GM08714 (cell line): ENCODE measurements around the gene CCDC117.
"Not testable (repeated sequence)": the region's sequence is repeated elsewhere in the genome, so short reads cannot be mapped to it uniquely, and the experiment has no call there.

Experiments
- H3K4me3 ChIP-seq: fragments of 200-500 bp; sonication (Bioruptor generic); 2 replicates; pipeline ENCODE4 v1.5.1; 2014; ENCODE audit warnings: mild to moderate bottlenecking, low read length, inconsistent platforms
- ZNF274 ChIP-seq: IDR thresholded peaks from 2 replicates; pipeline ENCODE4 v1.6.1; 2012; ENCODE audit warnings: mild to moderate bottlenecking, low read depth, low read length

Gene CCDC117, protein sequence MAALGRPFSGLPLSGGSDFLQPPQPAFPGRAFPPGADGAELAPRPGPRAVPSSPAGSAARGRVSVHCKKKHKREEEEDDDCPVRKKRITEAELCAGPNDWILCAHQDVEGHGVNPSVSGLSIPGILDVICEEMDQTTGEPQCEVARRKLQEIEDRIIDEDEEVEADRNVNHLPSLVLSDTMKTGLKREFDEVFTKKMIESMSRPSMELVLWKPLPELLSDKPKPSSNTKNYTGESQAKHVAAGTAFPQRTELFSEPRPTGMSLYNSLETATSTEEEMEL

GRCh38 chr22:28772633-28773460, at the start of gene CCDC117:
Gene CCDC117, plus strand, starts transcription at chr22:28772695. Its CDS starts 155 bp downstream, at chr22:28772850.
- TF ChIP-seq ZNF274 = no peak
- H3K4me3 ChIP-seq = peak within 1 kb of the TSS; percentile 99

DNA sequence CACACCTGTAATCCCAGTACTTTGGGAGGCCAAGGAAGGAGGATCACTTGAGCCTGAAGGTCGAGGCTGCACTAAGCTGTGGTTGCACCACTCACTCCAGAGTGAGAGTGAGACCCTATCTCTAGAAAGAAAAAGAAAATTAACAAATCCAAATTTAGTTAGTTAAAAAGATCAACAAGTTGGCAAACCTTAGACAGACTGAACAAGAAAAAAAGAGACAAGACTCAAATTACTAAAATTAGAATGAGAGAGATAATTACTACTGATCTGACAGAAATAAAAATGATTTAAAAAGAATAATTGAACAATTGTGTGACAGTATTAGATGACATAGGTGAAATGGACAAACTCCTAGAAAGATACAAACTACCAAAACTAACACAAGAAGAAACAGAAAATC, 44.5 kb upstream of the CCDC117 start:
- no peak overlapping the region for H3K4me3 ChIP-seq
- no peak for TF ChIP-seq ZNF274

DNA sequence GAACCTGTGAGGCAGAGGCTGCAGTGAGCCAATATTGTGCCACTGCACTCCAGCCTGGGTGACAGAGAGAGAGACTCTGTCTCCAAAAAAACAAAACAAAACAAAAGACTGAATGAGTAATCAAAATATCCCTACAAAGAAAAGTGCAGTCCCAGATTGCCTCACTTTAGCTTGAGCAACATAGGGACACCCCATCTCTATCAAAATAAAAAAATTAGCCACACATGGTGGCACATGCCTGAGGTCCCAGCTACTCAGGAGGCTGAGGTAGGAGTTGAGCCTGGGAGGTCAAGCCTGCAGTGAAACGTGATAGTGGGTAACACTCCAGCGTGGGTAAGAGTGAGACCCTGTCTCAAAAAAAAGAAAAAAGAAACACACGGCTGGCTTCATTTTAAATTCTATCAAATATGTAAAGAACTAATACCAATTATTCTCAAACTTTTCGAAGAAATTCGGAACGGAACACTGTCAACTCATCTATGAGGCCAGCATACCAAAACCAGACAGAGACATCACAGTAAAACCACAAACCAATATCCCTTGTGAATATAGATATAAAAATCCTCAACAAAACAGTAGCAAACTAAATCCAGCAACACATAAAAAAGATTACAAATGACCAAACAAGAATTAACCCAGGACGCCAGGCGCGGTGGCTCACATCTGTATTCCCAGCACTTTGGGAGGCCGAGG, 43.7 kb upstream of the CCDC117 start:
- no peak overlapping the region for H3K4me3 ChIP-seq
- no peak for TF ChIP-seq ZNF274

GRCh38 chr22:28730179-28730578, 42.3 kb upstream of the CCDC117 start:
- no peak for TF ChIP-seq ZNF274
- H3K4me3 ChIP-seq = no peak overlapping the region

DNA sequence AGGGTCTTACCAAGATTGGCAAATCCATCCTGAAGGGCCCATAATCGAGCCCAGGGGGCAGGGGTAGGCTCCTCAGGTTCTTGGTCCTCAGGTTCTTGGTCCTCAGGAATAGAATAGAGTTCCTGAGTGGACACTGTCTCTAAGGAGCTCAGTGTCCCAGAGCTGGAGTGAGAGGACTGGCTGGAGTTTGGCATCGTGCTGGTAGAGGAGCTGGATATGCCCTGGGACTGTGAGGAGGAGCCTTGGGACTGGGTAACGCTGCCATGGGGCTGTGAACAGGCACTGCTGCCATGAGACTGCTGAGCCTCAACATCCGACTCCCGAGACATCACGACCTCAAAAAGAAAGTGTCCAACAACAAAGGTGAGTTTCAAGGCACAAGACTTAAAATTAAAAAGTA, 38.1 kb upstream of the CCDC117 start:
- H3K4me3 ChIP-seq = no peak overlapping the region
- no peak for TF ChIP-seq ZNF274

GRCh38 chr22:28736301-28737155, 36.0 kb upstream of the CCDC117 start:
- no peak for TF ChIP-seq ZNF274
- no peak overlapping the region for H3K4me3 ChIP-seq

- H3K4me3 ChIP-seq = no peak overlapping the region
- TF ChIP-seq ZNF274 = no peak
Measured at GRCh38 chr22:28737701-28738100, 34.8 kb upstream of the CCDC117 start.

GRCh38 chr22:28738876-28739275, 33.6 kb upstream of the CCDC117 start:
- not testable (repeated sequence) for H3K4me3 ChIP-seq

DNA sequence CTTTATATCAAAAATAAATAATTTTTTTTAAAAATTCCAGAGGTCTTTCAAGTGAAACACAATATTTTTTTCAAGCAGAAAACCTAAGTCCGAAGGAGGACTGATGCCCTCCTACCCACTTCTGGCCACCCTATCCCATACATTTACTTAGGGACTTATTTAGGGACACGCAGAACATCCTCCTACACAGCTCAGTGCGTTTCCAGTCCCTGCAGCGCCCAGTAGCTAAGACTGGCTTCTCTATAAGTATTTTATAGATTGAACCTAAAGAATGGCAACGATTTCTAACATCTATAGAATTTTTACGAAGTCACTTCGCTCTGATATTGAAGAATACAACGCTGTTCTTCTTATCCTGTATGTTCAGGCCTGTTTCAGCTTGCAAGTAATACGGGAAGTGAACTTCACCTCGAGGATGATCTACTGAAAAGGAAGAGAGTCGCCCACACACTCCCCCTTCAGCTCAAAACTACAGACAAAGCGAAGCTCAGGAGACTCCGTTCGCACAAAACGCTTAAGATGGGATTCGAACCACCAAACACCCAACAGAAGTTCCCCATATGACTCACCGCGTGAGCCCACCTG, 31.2 kb upstream of the CCDC117 start:
- no peak for TF ChIP-seq ZNF274
- H3K4me3 ChIP-seq = peak overlapping the region; percentile 84

DNA sequence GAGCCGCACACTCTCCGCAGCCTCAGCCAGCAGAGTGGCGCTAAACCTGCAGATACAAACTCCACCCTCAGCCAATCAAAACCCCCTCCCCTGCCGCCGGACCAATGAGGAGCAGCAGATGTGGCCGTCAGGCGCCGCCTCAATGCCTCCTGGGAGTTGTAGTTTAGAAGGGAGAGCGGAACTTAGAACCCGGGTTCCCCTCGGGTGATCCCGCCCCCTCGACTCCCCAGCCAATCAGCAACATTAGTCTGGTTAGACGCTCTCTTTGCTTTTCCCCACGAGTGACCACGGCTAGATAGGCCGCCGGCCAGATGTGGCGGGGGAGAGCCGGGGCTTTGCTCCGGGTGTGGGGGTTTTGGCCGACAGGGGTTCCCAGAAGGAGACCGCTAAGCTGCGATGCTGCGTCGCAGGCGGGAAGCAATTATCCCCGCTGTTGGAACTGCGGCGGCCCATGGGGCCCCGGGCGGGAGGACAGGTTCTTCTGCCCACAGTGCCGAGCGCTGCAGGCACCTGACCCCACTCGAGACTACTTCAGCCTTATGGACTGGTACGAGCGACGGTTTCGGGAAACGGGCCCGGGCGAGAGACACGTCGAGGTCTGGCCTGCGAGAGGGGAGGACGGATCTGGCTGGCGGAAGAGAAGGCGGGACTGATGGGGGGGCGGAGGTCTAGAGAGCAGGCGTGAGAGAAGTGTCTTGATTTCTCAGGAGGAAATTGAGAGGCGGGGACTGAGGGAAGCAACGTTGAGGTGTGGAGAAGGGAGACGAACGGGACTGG, 30.5 kb upstream of the CCDC117 start, which contains the start of the genes CHEK2 and HSCB:
Gene CHEK2, minus strand, starts transcription at position 36 of the 777 bp plus-strand sequence. CDS start 7,099 bp downstream, outside the sequence.
Gene HSCB, plus strand, starts transcription at position 255 of the 777 bp plus-strand sequence. Its CDS starts 57 bp downstream, at position 312.
- TF ChIP-seq ZNF274 = no peak
- peak within 1 kb of the TSS; percentile 84 for H3K4me3 ChIP-seq

DNA sequence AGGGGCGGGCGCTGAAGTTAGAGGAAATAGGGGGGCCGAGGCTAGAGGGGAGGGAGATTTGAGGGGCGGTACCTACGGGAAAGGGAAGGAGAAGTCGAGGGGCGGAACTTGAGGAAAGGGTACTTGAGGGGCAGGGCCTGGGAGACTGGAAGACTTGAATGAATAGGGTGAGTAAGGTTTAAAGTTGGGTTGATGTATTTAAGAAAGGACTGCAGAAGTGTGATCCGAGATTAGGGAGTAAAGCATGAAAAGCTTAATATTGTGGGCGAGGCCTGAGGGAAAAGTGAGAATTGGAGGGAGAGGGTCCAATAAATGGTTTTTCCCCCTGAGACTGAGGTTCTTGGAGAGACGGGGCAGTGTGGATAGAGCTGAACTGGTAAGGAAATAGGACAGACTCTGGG, 29.9 kb upstream of the CCDC117 start:
- TF ChIP-seq ZNF274 = no peak
- H3K4me3 ChIP-seq = peak overlapping the region; percentile 75

GRCh38 chr22:28743852-28744251, 28.6 kb upstream of the CCDC117 start:
- no peak overlapping the region for H3K4me3 ChIP-seq
- no peak for TF ChIP-seq ZNF274

- TF ChIP-seq ZNF274 = no peak
- H3K4me3 ChIP-seq = no peak overlapping the region
Measured at GRCh38 chr22:28750471-28750881, 22.0 kb upstream of the CCDC117 start.

DNA sequence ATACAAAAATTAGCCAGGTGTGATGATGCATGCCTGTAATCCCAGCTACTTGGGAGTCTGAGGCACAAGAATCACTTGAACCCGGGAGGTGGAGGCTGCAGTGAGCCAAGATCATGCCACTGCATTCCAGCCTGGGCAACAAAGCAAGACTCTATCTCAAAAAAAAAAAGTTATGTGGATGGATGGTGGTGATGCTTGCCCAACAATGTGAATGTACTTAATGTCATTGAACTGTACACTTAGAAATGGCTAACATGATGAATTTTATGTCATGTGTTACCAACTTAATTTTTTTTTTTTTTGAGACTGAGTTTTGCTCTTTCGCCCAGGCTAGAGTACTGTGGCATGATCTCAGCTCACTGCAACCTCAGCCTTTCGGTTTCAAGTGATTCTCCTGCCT, 18.0 kb upstream of the CCDC117 start:
- not testable (repeated sequence) for H3K4me3 ChIP-seq
